ENCODE results near the gene SIAH1.
A peak's percentile ranks its signal among the peaks of the same experiment; 100 is the strongest.
"Not testable (repeated sequence)": the region's sequence is repeated elsewhere in the genome, so short reads cannot be mapped to it uniquely, and the experiment has no call there.

The SIAH1 gene

GRCh38 chr16:48385253-48386150 lies at the start of gene SIAH1:
Gene SIAH1 (minus strand): TSS chr16:48385413. CDS start chr16:48362428, 22,985 bp downstream.
- peak; percentile 84 for DNase-seq

GRCh38 chr16:48434653-48435317 lies 49.6 kb upstream of the SIAH1 start:
- peak; percentile 74 for DNase-seq

- peak; percentile 45 for DNase-seq
Measured at GRCh38 chr16:48433850-48434530, 48.8 kb upstream of the SIAH1 start.

GRCh38 chr16:48433116-48433849 lies 48.1 kb upstream of the SIAH1 start:
- no peak for DNase-seq

GRCh38 chr16:48432136-48432535 lies 46.9 kb upstream of the SIAH1 start:
- peak; percentile 85 for DNase-seq

GRCh38 chr16:48430890-48431289 lies 45.7 kb upstream of the SIAH1 start:
- no peak for DNase-seq

- DNase-seq = no peak
Measured at GRCh38 chr16:48426244-48427141, 41.3 kb upstream of the SIAH1 start.

- DNase-seq = no peak
Measured at GRCh38 chr16:48422537-48422936, 37.3 kb upstream of the SIAH1 start.

GRCh38 chr16:48421741-48422140 lies 36.5 kb upstream of the SIAH1 start:
- no peak for DNase-seq

- peak; percentile 33 for DNase-seq
Measured at GRCh38 chr16:48420437-48420836, 35.2 kb upstream of the SIAH1 start.

- not testable (repeated sequence) for DNase-seq
Measured at GRCh38 chr16:48416617-48417016, 31.4 kb upstream of the SIAH1 start.

GRCh38 chr16:48413272-48413671 lies 28.1 kb upstream of the SIAH1 start:
- no peak for DNase-seq

- DNase-seq = peak; percentile 87
Measured at GRCh38 chr16:48409839-48410632, 24.8 kb upstream of the SIAH1 start.

GRCh38 chr16:48408688-48409087 lies 23.5 kb upstream of the SIAH1 start:
- peak; percentile 38 for DNase-seq

GRCh38 chr16:48405907-48406306 lies 20.7 kb upstream of the SIAH1 start:
- no peak for DNase-seq

GRCh38 chr16:48405153-48405552 lies 19.9 kb upstream of the SIAH1 start:
- DNase-seq = no peak

GRCh38 chr16:48402547-48402946 lies 17.3 kb upstream of the SIAH1 start:
- DNase-seq = not testable (repeated sequence)

GRCh38 chr16:48395375-48395774 lies 10.2 kb upstream of the SIAH1 start:
- peak; percentile 40 for DNase-seq

- DNase-seq = peak; percentile 22
Measured at GRCh38 chr16:48394355-48394703, 9.1 kb upstream of the SIAH1 start.

- DNase-seq = peak; percentile 42
Measured at GRCh38 chr16:48393485-48394354, 8.5 kb upstream of the SIAH1 start.
